Measurements from ENCODE around the gene CARMIL1. TPM values are rescaled to one million over a fixed set of nuclear protein-coding genes. Genes with fewer than 3 reads are reported as not detected.
A peak's percentile ranks its signal among the peaks of the same experiment; 100 is the strongest.

CARMIL1 gene
- total RNA-seq, 2 donors from 2014 or later, result 3.8 to 7.6 TPM

GRCh38 chr6:25487012-25487411, 207.8 kb downstream of the CARMIL1 start:
- H3K27me3 Mint-ChIP-seq, result no peaks in the 10 kb centered on the region
- H3K36me3 Mint-ChIP-seq (ENCODE audit: low read depth), result no peaks in the 10 kb centered on the region
- H3K4me1 Mint-ChIP-seq, result no peaks in the 10 kb centered on the region
- no peak for ATAC-seq (replicated peaks)
- H3K9me3 Mint-ChIP-seq, result no peaks in the 10 kb centered on the region
- no peak overlapping the region for H3K27ac Mint-ChIP-seq
- no peak overlapping the region for H3K4me3 Mint-ChIP-seq

- Mint-ChIP-seq H3K4me1 (no peaks in the 10 kb centered on the region), H3K36me3 (ENCODE audit: low read depth) (no peaks in the 10 kb centered on the region), H3K27me3 (no peaks in the 10 kb centered on the region), H3K9me3 (no peaks in the 10 kb centered on the region), H3K4me3 (no peak overlapping the region), H3K27ac (no peak overlapping the region)
- no peak for ATAC-seq (replicated peaks)
Measured at GRCh38 chr6:25488156-25488555, 209.0 kb downstream of the CARMIL1 start.

GRCh38 chr6:25489399-25489798, 210.2 kb downstream of the CARMIL1 start:
- H3K4me1 Mint-ChIP-seq, result no peaks in the 10 kb centered on the region
- H3K27ac Mint-ChIP-seq, result no peak overlapping the region
- no peaks in the 10 kb centered on the region for H3K9me3 Mint-ChIP-seq
- no peaks in the 10 kb centered on the region for H3K27me3 Mint-ChIP-seq
- ATAC-seq (replicated peaks), result no peak
- no peak overlapping the region for H3K4me3 Mint-ChIP-seq
- H3K36me3 Mint-ChIP-seq (ENCODE audit: low read depth), result no peaks in the 10 kb centered on the region

GRCh38 chr6:25490018-25490801, 211.0 kb downstream of the CARMIL1 start:
- Mint-ChIP-seq H3K36me3 (ENCODE audit: low read depth) (no peaks in the 10 kb centered on the region), H3K4me3 (no peak overlapping the region), H3K9me3 (no peaks in the 10 kb centered on the region), H3K4me1 (no peaks in the 10 kb centered on the region), H3K27me3 (no peaks in the 10 kb centered on the region), H3K27ac (no peak overlapping the region)
- peak; percentile 78 for ATAC-seq (replicated peaks)

GRCh38 chr6:25492951-25493350, 213.8 kb downstream of the CARMIL1 start:
- H3K27me3 Mint-ChIP-seq, result no peaks in the 10 kb centered on the region
- H3K27ac Mint-ChIP-seq, result no peak overlapping the region
- H3K4me3 Mint-ChIP-seq, result no peak overlapping the region
- H3K36me3 Mint-ChIP-seq (ENCODE audit: low read depth), result no peaks in the 10 kb centered on the region
- no peaks in the 10 kb centered on the region for H3K9me3 Mint-ChIP-seq
- no peaks in the 10 kb centered on the region for H3K4me1 Mint-ChIP-seq
- no peak for ATAC-seq (replicated peaks)

GRCh38 chr6:25494469-25494868, 215.3 kb downstream of the CARMIL1 start:
- Mint-ChIP-seq H3K27ac (no peak overlapping the region), H3K4me1 (no peaks in the 10 kb centered on the region), H3K9me3 (no peaks in the 10 kb centered on the region), H3K36me3 (ENCODE audit: low read depth) (no peaks in the 10 kb centered on the region), H3K27me3 (no peaks in the 10 kb centered on the region), H3K4me3 (no peak overlapping the region)
- ATAC-seq (replicated peaks), result no peak

- no peaks in the 10 kb centered on the region for H3K9me3 Mint-ChIP-seq
- H3K4me3 Mint-ChIP-seq, result no peak overlapping the region
- H3K27me3 Mint-ChIP-seq, result no peaks in the 10 kb centered on the region
- no peaks in the 10 kb centered on the region for H3K4me1 Mint-ChIP-seq
- ATAC-seq (replicated peaks), result no peak
- no peak overlapping the region for H3K27ac Mint-ChIP-seq
- no peaks in the 10 kb centered on the region for H3K36me3 Mint-ChIP-seq (ENCODE audit: low read depth)
Measured at GRCh38 chr6:25497383-25498040, 218.3 kb downstream of the CARMIL1 start.

GRCh38 chr6:25498505-25498904, 219.3 kb downstream of the CARMIL1 start:
- H3K27ac Mint-ChIP-seq, result no peak overlapping the region
- ATAC-seq (replicated peaks), result no peak
- H3K27me3 Mint-ChIP-seq, result no peaks in the 10 kb centered on the region
- H3K9me3 Mint-ChIP-seq, result no peaks in the 10 kb centered on the region
- no peaks in the 10 kb centered on the region for H3K4me1 Mint-ChIP-seq
- no peaks in the 10 kb centered on the region for H3K36me3 Mint-ChIP-seq (ENCODE audit: low read depth)
- no peak overlapping the region for H3K4me3 Mint-ChIP-seq

- H3K27ac Mint-ChIP-seq, result no peak overlapping the region
- no peaks in the 10 kb centered on the region for H3K36me3 Mint-ChIP-seq (ENCODE audit: low read depth)
- no peaks in the 10 kb centered on the region for H3K9me3 Mint-ChIP-seq
- H3K27me3 Mint-ChIP-seq, result no peaks in the 10 kb centered on the region
- no peak for ATAC-seq (replicated peaks)
- H3K4me3 Mint-ChIP-seq, result no peak overlapping the region
- no peaks in the 10 kb centered on the region for H3K4me1 Mint-ChIP-seq
Measured at GRCh38 chr6:25499615-25500235, 220.6 kb downstream of the CARMIL1 start.

- no peak overlapping the region for H3K27ac Mint-ChIP-seq
- H3K4me1 Mint-ChIP-seq, result no peaks in the 10 kb centered on the region
- H3K4me3 Mint-ChIP-seq, result no peak overlapping the region
- no peaks in the 10 kb centered on the region for H3K27me3 Mint-ChIP-seq
- no peak for ATAC-seq (replicated peaks)
- no peaks in the 10 kb centered on the region for H3K36me3 Mint-ChIP-seq (ENCODE audit: low read depth)
- no peaks in the 10 kb centered on the region for H3K9me3 Mint-ChIP-seq
Measured at GRCh38 chr6:25503686-25504085, 224.5 kb downstream of the CARMIL1 start.

- Mint-ChIP-seq H3K4me3 (no peak overlapping the region), H3K4me1 (no peaks in the 10 kb centered on the region), H3K27ac (no peak overlapping the region), H3K9me3 (no peaks in the 10 kb centered on the region), H3K27me3 (no peaks in the 10 kb centered on the region), H3K36me3 (ENCODE audit: low read depth) (no peaks in the 10 kb centered on the region)
- no peak for ATAC-seq (replicated peaks)
Measured at GRCh38 chr6:25504661-25505060, 225.5 kb downstream of the CARMIL1 start.

- Mint-ChIP-seq H3K4me3 (no peak overlapping the region), H3K27me3 (no peaks in the 10 kb centered on the region), H3K4me1 (no peaks in the 10 kb centered on the region), H3K27ac (no peak overlapping the region), H3K9me3 (no peaks in the 10 kb centered on the region), H3K36me3 (ENCODE audit: low read depth) (no peaks in the 10 kb centered on the region)
- no peak for ATAC-seq (replicated peaks)
Measured at GRCh38 chr6:25506020-25506419, 226.8 kb downstream of the CARMIL1 start.

- no peaks in the 10 kb centered on the region for H3K27me3 Mint-ChIP-seq
- H3K9me3 Mint-ChIP-seq, result no peaks in the 10 kb centered on the region
- no peak for ATAC-seq (replicated peaks)
- H3K4me1 Mint-ChIP-seq, result no peaks in the 10 kb centered on the region
- H3K4me3 Mint-ChIP-seq, result no peak overlapping the region
- H3K27ac Mint-ChIP-seq, result no peak overlapping the region
- H3K36me3 Mint-ChIP-seq (ENCODE audit: low read depth), result no peaks in the 10 kb centered on the region
Measured at GRCh38 chr6:25508051-25508450, 228.9 kb downstream of the CARMIL1 start.

- Mint-ChIP-seq H3K27ac (no peak overlapping the region), H3K4me1 (no peaks in the 10 kb centered on the region)
- ATAC-seq (replicated peaks), result no peak
Measured at GRCh38 chr6:25511376-25511775, 232.2 kb downstream of the CARMIL1 start.

GRCh38 chr6:25512560-25512959, 233.4 kb downstream of the CARMIL1 start:
- Mint-ChIP-seq H3K9me3 (no peaks in the 10 kb centered on the region), H3K27me3 (no peaks in the 10 kb centered on the region), H3K4me3 (no peak overlapping the region), H3K4me1 (no peaks in the 10 kb centered on the region), H3K27ac (no peak overlapping the region), H3K36me3 (ENCODE audit: low read depth) (peaks cover 4% of the 10 kb centered on the region)
- ATAC-seq (replicated peaks), result no peak

More at GRCh38 chr6:25511376-25511775, 232.2 kb downstream of the CARMIL1 start:
- no peaks in the 10 kb centered on the region for H3K27me3 Mint-ChIP-seq
- H3K9me3 Mint-ChIP-seq, result no peaks in the 10 kb centered on the region
- H3K36me3 Mint-ChIP-seq (ENCODE audit: low read depth), result peaks cover under 1% of the 10 kb centered on the region
- no peak overlapping the region for H3K4me3 Mint-ChIP-seq

Measured in activated T-helper 17 cell treated with anti-CD3 and anti-CD28 coated beads, Interleukin-2, amount 50 U/mL, for 72 hours (primary cell).